MCF 10A (cell line): ENCODE measurements around the gene SNAP47. TPM values are rescaled to one million over a fixed set of nuclear protein-coding genes. Genes with fewer than 3 reads are reported as not detected.

Source experiments
- BruUV-seq: library from RNA; stranded (reverse); fragments of 400-500 nt; replicated peaks from 2 replicates; lab custom pipeline; 2021; lab: Mats Ljungman, UMichigan
- CTCF ChIA-PET: fragments of 300-600 bp; sonication (Branson Sonifier 250); formaldehyde crosslinking; extraction: SDS; loops from one replicate; lab custom pipeline; 2021; ENCODE audit warnings: antibody characterized with exemption, inconsistent platforms; lab: Yijun Ruan, JAX
- POLR2A ChIA-PET: fragments of 300-600, 350-650 bp; sonication (Branson Sonifier 250); formaldehyde crosslinking; extraction: SDS; loops from one replicate; lab custom pipeline; 2020; ENCODE audit warnings: antibody characterized with exemption, inconsistent platforms; lab: Yijun Ruan, JAX
- DNase-seq: peaks from one replicate; pipeline ENCODE4 v3.0.0-alpha.2; 2018; ENCODE audit not compliant: unreplicated experiment
- H3K27ac Mint-ChIP-seq: one replicate; pipeline ENCODE4 v1.8.0; 2022; ENCODE audit warnings: mild to moderate bottlenecking, low read depth, mixed read lengths; ENCODE audit not compliant: unreplicated experiment
- H3K27me3 Mint-ChIP-seq: one replicate; pipeline ENCODE4 v1.8.0; 2022; ENCODE audit warnings: mixed read lengths; ENCODE audit not compliant: insufficient read depth, unreplicated experiment
- H3K36me3 Mint-ChIP-seq: one replicate; pipeline ENCODE4 v1.8.0; 2022; ENCODE audit warnings: mild to moderate bottlenecking, moderate library complexity, mixed read lengths; ENCODE audit not compliant: insufficient read depth, unreplicated experiment
- H3K4me1 Mint-ChIP-seq: one replicate; pipeline ENCODE4 v1.8.0; 2022; ENCODE audit warnings: mixed read lengths; ENCODE audit not compliant: insufficient read depth, unreplicated experiment
- H3K4me3 Mint-ChIP-seq: one replicate; pipeline ENCODE4 v1.8.0; 2022; ENCODE audit warnings: mild to moderate bottlenecking, moderate library complexity, mixed read lengths; ENCODE audit not compliant: unreplicated experiment
- H3K9me3 Mint-ChIP-seq: one replicate; pipeline ENCODE4 v1.8.0; 2022; ENCODE audit warnings: mixed read lengths; ENCODE audit not compliant: unreplicated experiment
- intact Hi-C: fragments of 100-400 bp; cut with micrococcal nuclease; formaldehyde crosslinking; loops from 2 replicates; pipeline ENCODE4 v1.14.1; 2022
- total RNA-seq: library from RNA; stranded (reverse); gene quantifications from 2 replicates; pipeline ENCODE4 v1.2.3, GENCODE V29; 2022
- TF ChIP-seq, protein P1 (sequence below): fragments of 200-600 bp; IDR thresholded peaks from one replicate; pipeline ENCODE4 v1.8.0; 2022; ENCODE audit warnings: antibody characterized with exemption, mild to moderate bottlenecking; ENCODE audit not compliant: unreplicated experiment

The SNAP47 gene
- total RNA-seq, 1 experiment from 2014 or later = 44.0 TPM

GRCh38 chr1:227780101-227781044, 45.1 kb downstream of the SNAP47 start:
- Mint-ChIP-seq H3K9me3 (no peaks in the 10 kb centered on the region), H3K4me1 (no peaks in the 10 kb centered on the region), H3K27me3 (no peaks in the 10 kb centered on the region), H3K36me3 (peaks cover 16% of the 10 kb centered on the region), H3K27ac (no peak overlapping the region), H3K4me3 (no peak overlapping the region)
- intact Hi-C loops = no loop called here
- no TSS peak for BruUV-seq
- no peak for DNase-seq
- ChIA-PET POLR2A (interaction anchor here (1.0 kb wide), 1 partner anchor 46 kb away, joined by 3 read pairs; the partner anchor contains the start of gene JMJD4), CTCF (interaction anchor here (0.6 to 5.7 kb wide), 6 partner anchors 10 to 166 kb away, joined by 3 to 22 read pairs (median 3); no protein-coding TSS in a partner anchor)
- TF ChIP-seq, protein P1, sequence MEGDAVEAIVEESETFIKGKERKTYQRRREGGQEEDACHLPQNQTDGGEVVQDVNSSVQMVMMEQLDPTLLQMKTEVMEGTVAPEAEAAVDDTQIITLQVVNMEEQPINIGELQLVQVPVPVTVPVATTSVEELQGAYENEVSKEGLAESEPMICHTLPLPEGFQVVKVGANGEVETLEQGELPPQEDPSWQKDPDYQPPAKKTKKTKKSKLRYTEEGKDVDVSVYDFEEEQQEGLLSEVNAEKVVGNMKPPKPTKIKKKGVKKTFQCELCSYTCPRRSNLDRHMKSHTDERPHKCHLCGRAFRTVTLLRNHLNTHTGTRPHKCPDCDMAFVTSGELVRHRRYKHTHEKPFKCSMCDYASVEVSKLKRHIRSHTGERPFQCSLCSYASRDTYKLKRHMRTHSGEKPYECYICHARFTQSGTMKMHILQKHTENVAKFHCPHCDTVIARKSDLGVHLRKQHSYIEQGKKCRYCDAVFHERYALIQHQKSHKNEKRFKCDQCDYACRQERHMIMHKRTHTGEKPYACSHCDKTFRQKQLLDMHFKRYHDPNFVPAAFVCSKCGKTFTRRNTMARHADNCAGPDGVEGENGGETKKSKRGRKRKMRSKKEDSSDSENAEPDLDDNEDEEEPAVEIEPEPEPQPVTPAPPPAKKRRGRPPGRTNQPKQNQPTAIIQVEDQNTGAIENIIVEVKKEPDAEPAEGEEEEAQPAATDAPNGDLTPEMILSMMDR = no peak

DNA sequence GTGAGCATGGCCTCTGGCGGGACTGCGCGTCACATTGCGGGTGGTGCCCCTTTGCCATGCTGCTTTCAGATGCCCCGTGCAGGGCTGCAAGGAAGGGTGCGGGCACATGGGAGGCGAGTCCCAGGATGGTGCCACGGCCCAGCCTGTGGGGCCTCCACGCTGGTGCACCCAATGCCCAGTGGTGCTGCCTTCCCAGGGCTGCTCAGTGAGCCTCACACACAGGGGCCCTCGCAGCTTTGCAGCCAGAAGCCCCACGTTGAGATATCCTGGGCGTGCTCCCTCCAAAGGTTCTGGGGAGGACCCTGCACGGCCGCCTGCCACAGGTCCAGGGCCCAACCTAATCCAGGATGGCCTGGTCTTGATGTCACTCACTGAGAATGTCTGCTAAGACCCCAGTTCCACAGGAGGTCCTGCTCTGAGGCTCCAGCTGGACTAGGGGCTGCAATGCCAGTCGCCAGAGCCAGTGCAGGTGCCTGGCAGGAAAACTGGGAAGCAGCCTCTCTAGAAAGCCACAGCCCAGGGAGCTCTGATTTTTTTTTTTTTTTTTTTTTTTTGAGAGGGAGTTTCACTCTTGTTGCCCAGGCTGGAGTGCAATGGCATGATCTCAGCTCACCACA, 46.2 kb downstream of the SNAP47 start:
- Mint-ChIP-seq H3K27ac (no peak overlapping the region), H3K4me3 (no peak overlapping the region), H3K4me1 (no peaks in the 10 kb centered on the region), H3K27me3 (no peaks in the 10 kb centered on the region), H3K36me3 (peaks cover 24% of the 10 kb centered on the region), H3K9me3 (no peaks in the 10 kb centered on the region)
- intact Hi-C loops = no loop called here
- TF ChIP-seq, protein P1 = no peak
- ChIA-PET CTCF (interaction anchor here (5.7 kb wide), 1 partner anchor 18 kb away, joined by 22 read pairs; no protein-coding TSS in a partner anchor), POLR2A (no interaction called here)
- DNase-seq = no peak
- no TSS peak for BruUV-seq

- Mint-ChIP-seq H3K27ac (no peak overlapping the region), H3K27me3 (no peaks in the 10 kb centered on the region), H3K9me3 (no peaks in the 10 kb centered on the region), H3K4me3 (no peak overlapping the region), H3K4me1 (peaks cover 4% of the 10 kb centered on the region), H3K36me3 (peaks cover 24% of the 10 kb centered on the region)
- ChIA-PET POLR2A (interaction anchor here (0.7 kb wide), 1 partner anchor 129 kb away, joined by 3 read pairs; no protein-coding TSS in a partner anchor), CTCF (interaction anchor here (0.7 to 5.7 kb wide), 3 partner anchors 19 to 64 kb away, joined by 3 to 22 read pairs (median 3); no protein-coding TSS in a partner anchor)
- intact Hi-C loops = no loop called here
- TF ChIP-seq, protein P1 = no peak
- DNase-seq = no peak
- BruUV-seq = no TSS peak
Observed at GRCh38 chr1:227782226-227782625, 47.0 kb downstream of the SNAP47 start.
